ENCODE measurements around the gene PERCC1.
A peak's percentile ranks its signal among the peaks of the same experiment; 100 is the strongest.
"Not testable (repeated sequence)": the region's sequence is repeated elsewhere in the genome, so short reads cannot be mapped to it uniquely, and the experiment has no call there.

PERCC1 gene

DNA sequence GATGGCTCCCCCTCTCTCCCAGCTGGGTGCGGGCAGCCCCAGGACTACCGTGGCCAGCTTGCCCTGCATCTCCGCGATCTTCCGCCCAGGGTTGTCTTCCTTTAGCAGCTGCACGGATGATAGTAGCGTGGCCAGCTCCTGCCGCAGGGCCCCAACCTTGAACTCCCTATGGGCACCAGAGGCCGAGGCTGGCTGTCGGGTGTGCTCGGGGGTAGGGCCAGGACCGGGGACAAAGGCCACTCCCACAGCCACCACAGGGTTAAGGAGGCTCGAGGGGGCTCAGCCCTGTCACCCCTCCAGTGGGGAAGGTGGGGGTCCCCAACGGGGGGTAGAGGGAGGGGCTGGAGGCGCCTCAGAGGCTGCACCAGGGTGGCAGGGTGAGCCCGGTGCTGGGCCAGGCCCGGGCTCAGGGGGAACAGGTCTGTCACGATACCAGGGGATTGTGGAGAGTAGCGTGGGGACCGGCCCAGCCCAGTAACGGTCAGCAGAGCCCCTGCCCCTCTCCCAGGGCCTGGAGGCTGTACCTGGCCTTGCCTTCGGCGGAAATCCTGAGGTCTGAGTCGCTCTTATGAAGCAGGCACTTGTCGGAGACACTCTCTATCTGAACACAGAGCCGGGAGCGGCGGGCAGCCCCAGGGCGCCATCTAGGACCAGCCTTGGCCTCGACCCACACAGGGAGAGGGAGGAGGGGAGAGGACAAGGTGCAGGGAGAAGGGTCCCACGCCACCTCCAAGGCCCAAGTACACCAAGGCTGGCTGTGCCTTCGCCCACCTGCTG is 5.2 kb downstream of the PERCC1 start:
- DNase-seq = no peak

DNA sequence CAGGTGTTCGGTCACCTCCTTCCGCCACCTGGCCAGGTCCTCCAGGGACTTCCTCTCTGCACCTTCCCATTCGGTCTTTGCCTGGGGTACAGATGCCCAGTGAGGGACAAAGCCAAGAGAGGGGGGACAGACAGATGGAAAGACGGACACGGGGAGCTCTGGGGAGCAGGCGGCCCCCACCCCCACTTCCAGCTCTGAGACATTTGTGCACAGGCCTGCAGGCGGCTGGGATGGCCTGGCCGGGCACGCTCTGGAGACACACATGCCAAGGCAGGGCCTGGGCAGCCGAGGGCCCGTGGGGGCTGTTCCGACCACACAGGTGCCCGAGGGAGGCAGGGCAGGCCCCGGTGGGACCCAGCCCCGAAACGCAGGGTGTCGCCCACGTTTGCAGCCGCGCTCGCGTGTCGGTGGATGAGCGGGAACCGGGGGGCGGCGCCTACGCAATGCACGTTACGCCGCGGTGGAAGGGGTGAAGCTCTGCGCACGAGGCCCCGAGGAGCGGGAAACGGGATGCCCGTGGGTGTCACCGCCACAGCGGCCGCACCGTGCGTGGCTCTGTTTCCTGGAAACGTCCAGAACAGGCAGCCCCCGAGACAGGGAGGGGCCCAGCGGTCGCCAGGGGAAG is 6.0 kb downstream of the PERCC1 start:
- no peak for DNase-seq

DNA sequence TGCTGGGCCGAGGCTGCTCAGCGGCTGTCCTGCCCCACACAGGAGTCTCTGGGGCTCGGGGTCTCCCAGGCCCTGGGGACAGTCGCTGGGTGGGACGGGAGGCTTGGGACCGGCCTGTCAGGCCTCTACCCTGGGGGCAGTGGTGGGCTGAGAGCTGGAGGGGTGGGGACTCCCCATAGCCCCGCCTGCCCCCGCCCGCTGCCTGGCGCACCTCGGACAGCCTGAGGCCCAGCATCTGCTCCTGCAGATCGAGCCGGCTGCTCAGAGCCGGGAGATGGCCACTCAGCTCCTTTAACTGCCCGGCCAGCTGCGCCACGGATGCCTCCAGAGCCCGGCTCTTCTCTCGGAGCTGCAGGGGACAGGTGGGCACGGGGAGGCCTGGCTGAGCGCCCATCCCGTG is 6.7 kb downstream of the PERCC1 start:
- DNase-seq = no peak

DNA sequence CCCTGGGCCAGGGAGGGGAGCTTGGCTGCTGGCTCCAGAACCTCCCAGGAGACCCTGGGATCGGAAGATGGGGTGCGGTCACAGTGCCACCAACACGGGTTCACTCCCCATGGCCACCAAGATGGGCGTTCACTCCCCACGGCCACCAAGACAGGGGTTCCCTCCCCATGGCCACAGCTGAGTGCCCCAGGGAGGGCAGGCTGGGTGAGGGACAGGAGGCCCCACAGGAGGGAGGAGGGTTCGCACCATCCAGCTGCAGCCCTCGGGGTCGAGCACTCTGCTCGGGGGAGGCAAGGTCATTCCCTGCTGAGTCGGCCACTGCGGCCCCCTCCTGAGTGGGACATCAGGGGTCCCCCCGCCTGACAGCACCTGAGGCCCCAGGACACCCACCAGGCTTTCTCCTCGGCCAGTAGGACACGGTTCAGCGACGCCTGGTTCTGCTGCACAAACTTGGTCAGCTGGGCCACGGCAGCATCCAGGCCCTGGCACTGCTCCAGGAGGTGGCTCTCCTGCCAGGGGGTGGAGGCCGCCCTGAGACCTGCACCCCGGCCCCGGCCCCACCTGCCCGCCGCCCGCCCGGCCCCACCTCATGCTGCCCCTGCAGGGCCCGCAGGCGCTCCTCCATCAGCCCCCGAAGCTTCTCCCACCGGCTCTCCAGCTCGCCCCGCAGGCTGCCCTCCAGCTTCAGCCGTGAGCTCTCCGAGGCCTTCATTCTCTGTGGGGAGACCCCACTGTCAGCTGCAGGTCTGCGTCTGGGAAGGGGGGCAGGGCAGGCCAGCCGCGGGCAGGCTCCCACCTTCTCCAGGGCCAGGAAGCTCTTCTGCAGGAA is 7.6 kb downstream of the PERCC1 start:
- peak; percentile 77 for DNase-seq

DNA sequence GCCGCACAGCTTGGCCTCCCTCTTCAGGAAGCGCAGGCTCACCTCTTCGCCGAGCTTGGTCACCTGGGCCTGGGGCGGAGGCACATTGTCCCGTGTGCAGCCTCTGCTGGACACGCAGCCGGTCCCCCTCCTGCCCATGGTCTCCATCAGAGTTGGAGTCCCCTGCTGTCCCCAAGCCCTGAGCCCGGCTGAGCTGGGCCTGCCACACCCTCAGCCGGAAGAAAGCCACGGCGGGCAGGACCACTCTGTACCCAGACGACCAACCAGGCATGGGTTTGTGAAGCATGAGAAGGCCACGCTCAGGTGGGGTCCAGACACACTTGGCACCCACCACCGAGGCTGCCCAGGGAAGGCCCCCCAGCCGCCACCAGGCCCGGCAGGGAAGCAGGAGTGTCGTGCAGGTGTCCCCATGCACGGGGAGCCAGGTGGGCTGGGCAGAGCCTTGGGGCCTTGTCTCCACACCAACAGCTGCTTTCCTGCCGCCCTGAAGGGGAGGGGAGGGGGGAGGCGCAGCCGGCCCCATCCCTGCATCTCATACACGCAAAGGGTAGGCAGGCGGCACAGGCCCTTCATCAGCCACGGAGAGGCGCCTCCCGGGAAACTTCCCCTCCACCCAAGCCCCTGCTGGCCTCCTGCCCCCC is 8.3 kb downstream of the PERCC1 start:
- peak; percentile 91 for DNase-seq

DNA sequence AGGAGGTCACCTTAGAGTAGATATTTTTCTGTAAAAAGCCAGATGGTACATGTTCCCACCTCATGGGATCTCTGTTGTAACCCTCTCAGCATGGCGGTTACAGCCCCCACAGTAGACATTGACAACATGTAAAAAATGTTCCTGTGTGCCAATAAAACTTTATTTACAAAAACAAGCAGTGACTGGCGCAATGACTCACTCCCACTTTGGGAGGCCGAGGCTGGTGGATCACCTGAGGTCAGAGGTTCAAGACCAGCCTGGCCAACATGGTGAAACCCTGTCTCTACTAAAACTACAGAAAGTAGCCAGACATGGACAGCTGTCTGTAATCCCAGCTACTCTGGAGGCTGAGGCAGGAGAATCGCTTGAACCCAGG is 8.8 kb downstream of the PERCC1 start:
- not testable (repeated sequence) for DNase-seq

DNA sequence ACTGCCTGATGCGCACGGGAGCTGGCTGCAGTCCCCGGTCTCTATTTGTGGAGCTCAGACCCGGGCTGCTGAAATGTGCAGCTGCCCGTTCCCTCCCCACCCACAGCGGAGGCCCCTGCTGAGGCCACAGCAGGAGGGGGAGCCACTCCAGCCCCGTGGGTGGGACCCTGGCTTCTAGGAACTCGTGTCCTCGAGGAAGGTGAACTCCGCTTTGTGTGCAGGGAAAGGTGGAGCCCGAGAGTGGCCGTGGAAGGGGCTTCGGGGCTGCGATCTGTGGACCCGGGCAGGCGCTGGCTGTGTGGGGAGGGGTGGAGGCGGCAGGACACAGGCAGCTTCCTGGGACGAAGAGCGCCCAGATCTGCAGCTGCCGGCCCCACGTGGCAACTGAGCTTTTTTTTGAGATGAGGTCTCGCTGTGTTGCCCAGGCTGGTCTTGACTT is 10.5 kb downstream of the PERCC1 start:
- peak; percentile 70 for DNase-seq

DNA sequence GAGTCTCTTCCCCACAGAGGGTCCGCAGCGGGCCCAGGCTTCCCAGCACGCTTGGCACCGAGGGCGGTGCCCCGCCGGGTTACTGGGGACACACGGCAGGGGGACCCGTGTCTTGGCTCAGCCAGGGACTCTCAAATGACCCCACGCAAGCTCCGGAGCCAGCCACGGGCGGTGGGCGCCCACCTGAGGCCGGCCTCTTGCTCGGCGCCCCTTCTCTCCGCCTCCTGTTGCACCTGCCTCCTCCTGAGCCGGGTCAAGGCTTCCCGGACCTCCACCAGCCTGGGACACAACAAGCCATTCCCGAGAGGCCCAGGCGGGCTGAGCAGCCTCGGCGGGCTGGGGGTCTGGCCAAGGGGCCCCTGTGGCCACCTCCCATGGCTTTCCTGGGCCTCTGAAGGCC is 11.8 kb downstream of the PERCC1 start:
- no peak for DNase-seq

DNA sequence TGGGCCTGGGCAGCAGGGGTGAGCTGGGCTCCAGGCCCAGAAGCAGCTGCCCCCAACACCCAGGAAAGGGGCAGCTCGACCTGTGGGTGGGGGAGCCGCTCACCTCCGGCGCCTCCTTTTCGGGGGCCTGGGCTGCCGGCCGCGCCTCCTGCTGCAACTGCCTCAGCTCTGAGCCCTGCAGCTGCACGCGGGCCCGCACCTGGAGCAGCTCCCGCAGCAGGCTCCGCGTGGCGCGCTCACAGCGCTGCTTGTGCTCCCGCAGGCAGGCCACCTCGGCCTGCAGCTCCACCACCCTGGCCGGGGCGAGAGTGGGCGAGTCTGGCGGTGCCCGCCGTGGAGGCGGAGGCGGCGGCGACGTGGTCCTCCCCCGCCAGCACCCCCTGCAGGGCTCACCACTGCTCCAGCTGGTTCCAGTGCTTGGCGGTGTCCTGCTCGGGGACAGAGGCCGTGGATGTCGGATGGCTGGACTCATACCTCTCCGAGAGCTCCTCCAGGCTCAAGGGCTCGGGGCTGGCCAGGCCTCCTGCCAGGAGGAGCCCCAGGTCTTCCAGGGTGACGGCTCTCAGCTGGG is 12.6 kb downstream of the PERCC1 start:
- no peak for DNase-seq

DNA sequence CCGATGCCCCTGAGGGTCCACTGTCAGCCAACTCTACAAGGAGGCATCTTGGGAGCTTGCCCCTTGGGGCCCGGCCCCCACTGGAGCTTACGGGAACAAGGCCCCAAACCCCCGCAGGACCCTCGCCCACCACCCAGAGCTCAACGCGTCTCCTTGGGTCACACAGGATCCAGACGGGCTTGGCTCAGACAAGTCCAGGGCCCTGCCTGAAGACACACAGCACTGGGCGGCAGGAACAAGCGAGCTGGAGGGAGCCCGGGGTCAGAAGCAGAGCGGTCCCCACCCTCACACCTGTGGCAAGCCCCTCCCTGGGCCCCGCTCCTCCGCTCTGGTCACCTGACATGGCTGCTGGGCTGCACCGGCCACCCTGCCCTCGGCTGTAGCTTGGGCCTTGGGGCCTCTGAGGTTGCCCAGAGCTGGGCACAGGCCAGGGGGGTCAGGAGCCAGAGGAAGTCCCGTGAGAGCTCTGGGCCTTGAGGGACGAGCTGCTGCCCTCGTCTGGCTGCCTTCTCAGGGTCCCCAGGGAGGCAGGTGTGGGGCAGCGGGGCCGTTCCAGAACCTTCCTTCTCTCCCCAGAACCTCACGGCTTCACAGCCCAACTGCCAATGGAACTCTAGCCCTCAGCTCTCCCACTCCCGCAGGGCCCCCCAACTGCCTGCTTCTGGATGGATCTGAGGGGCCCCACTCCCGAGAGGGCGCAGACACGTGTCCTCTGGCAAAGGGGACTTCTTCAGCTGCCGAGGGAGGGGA is 13.3 kb downstream of the PERCC1 start, which contains the start of gene CCDC154:
Gene CCDC154 (minus strand): TSS at position 577 of the 750 bp plus-strand sequence. CDS start 234 bp downstream, at position 343.
- DNase-seq = no peak

DNA sequence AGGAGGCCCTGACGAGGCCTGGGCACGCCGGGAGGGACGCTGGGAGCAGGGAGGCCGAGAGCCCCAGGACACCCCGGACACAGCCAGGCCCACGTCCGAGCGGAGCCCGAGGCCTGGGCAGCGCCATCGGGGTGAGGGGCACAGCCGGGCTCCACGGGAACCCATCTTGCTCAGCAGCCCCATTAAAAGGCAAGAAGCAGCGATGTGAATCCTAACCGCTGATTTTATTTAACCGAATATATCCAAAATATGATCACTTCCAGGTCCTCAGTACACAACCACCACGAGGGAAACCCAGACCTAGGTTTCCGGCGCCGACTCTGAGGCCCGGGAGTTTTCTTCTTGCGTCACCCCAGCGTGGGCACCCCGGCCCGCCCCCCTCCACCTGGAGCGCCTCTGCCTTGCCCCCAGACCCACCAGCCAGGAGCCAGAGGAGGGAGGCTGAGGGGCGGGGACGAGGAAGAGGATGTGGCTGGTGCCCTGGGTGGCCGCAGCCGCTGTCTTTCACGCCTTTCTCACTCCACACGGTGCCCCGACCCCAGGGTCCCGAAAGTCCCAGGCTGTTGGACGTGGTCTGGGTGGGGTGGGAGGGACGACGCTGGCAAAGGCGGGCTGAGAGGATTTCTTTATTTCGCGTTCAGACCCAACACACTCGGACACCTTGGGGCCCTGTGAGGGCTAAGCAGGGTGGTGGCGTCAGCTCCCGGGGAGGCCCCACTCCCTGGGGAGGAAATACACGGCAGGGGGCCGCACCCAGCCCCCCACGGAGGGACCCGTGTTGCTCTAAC is 14.0 kb downstream of the PERCC1 start:
- no peak for DNase-seq

DNA sequence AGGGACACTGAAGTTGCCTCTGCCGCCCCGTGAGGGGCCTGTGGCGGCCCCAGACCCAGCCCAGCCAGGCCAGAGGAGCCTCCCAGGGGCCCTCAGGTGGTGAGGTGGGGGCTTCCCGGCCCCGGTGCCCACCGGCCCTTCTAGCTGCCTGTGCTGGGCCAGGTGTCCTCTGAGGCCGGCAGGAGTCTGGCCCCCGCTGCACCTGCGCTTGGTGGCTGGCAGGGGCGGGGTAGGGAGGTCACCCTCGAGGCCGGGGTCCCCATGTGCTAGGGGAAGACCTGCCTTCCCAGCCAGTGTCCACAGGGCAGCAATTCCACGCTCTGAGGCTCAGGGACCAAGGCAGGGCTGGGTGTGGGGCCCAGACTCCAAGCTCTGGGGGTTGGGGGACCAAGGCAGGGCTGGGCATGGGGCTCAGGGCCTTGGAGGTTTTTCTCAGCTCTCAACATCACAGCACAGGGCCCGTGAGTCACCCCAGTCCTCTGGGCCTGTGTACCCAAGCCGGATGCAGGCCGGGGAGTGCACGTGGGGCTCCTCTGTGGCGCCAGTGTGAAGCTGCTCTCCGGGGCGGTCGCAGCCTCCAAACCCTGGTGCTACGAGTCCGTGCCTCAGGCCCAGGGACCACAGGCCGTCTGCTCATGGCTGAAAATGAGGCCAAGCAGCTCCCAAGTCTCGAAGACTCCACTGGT is 14.8 kb downstream of the PERCC1 start:
- no peak for DNase-seq

DNA sequence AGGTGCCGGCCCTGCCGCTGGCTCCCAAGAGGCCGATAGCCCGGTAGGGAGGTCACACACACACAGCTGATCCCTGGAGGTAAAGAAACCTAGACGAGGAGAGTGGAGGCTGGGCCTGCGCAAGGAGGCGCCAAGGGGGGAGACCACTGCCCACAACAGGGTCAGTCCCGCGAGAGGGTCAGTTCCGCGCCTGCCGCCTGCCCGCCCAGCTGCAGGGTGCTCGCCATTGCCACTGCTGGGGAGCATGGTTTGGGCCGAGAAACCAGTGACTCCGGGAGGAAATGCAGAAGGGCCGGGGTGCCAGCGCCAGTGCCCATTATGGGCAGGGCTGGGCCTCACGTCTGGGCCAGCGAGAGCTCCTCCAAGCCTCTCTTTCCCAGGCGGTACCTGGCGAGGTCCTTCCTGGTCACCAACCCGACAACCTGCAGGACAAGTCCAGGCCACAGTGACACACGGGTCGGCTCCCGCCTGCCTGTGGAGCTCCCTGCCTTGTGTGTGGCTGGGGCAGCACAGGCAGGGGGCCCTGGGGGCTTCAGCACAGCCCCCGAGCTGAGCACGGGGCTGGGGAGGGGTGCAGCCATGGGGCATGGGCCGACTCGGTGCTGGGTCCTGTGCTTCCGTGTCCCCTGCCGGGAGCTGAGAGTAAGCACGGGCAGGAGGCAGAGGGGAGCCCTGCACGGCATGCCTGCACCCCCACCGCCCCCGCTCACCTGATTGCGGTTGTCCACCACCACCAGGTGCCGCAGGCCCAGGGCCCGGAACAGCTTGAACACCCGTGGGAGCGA is 15.6 kb downstream of the PERCC1 start:
- DNase-seq = no peak

DNA sequence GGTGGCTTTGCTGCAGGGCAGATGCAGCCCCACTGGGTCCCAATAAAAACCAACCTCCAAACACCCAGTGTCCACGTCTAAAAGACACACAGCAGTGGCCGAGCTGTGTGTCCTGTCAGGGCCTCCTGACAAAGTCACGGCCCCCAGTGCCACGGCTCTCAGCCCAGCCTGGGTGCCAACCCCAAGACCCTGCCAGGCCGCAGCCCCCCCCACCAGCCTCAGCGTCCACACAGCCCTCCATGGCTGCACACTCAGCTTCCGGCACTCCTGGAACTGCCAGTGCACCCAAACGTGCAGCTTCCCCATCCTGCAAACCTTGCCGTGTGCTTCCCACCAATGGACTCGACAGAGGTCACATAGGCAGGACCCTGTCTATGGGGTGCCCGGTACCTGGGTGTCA is 17.1 kb downstream of the PERCC1 start:
- no peak for DNase-seq

DNA sequence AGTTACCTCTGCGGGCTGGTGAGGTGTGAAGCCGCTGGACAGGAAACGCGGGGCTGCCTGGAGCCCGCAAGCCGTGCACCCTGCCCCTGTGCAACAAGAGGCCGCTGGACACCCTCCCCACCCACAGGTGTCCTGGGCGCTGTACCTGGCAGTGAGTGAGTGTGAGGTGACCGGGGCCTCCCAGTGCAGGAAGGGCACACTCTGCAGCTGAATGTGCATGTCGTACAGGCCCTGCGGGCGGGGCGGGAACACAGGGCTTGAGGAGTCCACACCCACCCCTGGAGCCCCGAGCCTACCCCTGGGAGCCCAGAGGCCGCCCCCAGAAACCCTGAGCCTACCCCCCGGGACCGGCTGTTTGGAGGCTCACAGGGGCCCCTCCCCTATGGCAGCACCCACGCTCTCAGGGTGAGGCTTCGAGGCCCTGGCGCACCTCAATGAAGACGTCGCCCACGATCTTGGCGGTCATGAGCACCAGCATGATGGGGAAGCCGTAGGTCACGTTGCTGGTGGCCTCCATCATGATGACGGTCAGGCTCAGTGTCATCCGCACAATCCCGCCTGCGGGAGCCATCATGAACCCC is 17.7 kb downstream of the PERCC1 start:
- DNase-seq = no peak

DNA sequence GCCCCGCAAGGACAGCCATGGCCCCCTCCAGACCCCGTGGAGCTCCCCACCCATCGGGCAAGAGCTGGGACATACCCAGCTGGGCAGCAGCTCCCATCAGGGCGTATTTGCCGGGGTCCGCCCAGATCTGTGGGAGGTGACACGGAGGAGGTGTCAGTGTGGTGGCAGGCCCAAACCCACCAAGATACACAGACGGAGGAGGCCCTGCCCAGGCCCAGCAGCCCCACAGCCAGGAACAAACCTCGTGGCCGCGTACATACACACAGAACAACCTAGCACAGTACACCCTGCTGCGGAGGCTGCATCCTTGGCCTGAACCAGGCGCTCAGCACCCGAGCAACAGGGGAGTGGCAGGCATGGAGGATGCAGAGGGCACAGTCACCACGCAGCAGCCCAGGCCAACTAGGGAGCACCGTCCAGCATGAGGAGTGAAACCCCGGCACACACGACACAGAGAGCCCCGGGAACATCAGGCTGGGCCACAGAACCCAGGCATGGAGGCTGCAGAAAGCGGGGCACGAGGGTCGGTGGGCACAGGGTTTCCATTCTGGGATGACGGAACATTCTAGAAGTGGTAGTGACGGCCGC is 18.4 kb downstream of the PERCC1 start:
- DNase-seq = no peak

DNA sequence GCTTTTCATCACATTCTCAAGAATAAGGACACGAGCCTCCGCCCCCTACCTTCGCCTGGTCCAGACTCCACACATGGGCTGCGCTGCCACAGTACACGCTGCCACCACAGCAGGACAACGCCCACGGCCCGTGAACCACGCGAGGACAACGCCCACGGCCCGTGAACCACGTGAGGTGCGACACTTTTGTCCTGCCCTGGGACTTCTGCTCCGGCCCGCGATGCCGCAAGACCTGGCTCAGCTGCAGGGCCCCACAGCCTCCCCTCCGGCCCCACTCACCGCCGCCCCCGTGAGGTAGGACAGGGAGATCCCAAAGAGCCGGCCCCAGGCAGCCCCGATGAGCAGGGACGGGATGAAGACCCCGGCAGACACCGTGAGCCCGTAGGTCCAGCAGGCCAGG is 19.3 kb downstream of the PERCC1 start:
- DNase-seq = no peak

DNA sequence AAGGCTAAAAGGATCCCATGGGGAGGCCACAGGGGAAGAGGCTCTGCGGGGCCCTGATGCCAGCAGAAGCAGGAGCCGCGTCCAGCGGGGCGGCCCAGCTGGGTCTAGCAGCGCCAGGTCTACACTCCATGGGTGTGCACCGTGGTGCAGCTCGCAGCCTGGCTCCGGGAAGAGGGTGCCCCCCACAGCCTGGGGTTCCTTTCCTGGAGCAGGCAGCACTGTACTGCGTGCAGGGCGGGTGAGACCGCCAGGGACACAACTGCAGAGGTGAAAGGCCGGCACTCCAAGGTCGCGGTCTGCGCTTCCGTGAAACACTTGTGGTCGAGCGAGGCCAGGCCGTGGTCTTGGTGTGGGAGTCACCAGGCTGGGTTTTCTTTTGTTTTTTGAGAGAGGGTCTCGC is 20.0 kb downstream of the PERCC1 start:
- DNase-seq = no peak

All from NCI-H146 (cell line).